Measurements from ENCODE around the gene MRPS21.

Gene MRPS21

GRCh38 chr1:150293433-150294253, at the start of gene MRPS21:
TSS of gene MRPS21 (plus strand) at chr1:150293861. CDS start at chr1:150294367, 506 bp downstream.
- peak within 1 kb of the TSS; percentile 87 for H2AFZ ChIP-seq (ENCODE audit: low read depth, low read length)
- peaks cover 30% of the 10 kb centered on the region for H3K79me2 ChIP-seq (ENCODE audit: low read length)
- H3K4me3 ChIP-seq (ENCODE audit: low read length), result peak within 1 kb of the TSS; percentile 84
- H3K27me3 ChIP-seq (ENCODE audit: low read depth, low read length), result no peaks in the 10 kb centered on the region
- peaks cover 6% of the 10 kb centered on the region for H3K4me1 ChIP-seq (ENCODE audit: low read length)
- peaks cover 17% of the 10 kb centered on the region for H3K36me3 ChIP-seq (replicated peaks; ENCODE audit: low read depth, low read length)
- peak within 1 kb of the TSS; percentile 90 for H3K4me2 ChIP-seq (ENCODE audit: low read length)
- H3K27ac ChIP-seq (ENCODE audit: low read length), result peak within 1 kb of the TSS; percentile 44
- no peaks in the 10 kb centered on the region for H3K9me3 ChIP-seq (ENCODE audit: insufficient read depth, low read length)
- H3K9ac ChIP-seq (ENCODE audit: low read length), result peak within 1 kb of the TSS; percentile 70
- no peaks in the 10 kb centered on the region for H4K20me1 ChIP-seq (ENCODE audit: insufficient read depth, low read length)
- TF ChIP-seq EZH2phosphoT487 (IDR thresholded peaks at IDR 0.05; ENCODE audit: low read depth), result no peak
- TF ChIP-seq CTCF (IDR thresholded peaks at IDR 0.05; ENCODE audit: low read depth, low read length), result no peak

GRCh38 chr1:150249936-150250335, 43.7 kb upstream of the MRPS21 start:
- TF ChIP-seq CTCF (IDR thresholded peaks at IDR 0.05; ENCODE audit: low read depth, low read length) (no peak), EZH2phosphoT487 (IDR thresholded peaks at IDR 0.05; ENCODE audit: low read depth) (no peak)
- Histone ChIP-seq H2AFZ (ENCODE audit: low read depth, low read length) (0 out of 2 replicates have a peak overlapping the region, but pooled peaks have one; percentile 45), H3K9me3 (ENCODE audit: insufficient read depth, low read length) (no peaks in the 10 kb centered on the region), H3K27me3 (ENCODE audit: low read depth, low read length) (0 out of 2 replicates have a peak, but pooled peaks cover 3% of the 10 kb centered on the region), H3K27ac (ENCODE audit: low read length) (no peak overlapping the region), H3K4me1 (ENCODE audit: low read length) (no peaks in the 10 kb centered on the region), H3K9ac (ENCODE audit: low read length) (no peak overlapping the region), H3K79me2 (ENCODE audit: low read length) (no peaks in the 10 kb centered on the region), H3K4me3 (ENCODE audit: low read length) (no peak overlapping the region), H3K36me3 (replicated peaks; ENCODE audit: low read depth, low read length) (no peaks in the 10 kb centered on the region), H4K20me1 (ENCODE audit: insufficient read depth, low read length) (no peaks in the 10 kb centered on the region), H3K4me2 (ENCODE audit: low read length) (no peak overlapping the region)

GRCh38 chr1:150256198-150256553, 37.5 kb upstream of the MRPS21 start:
- peak overlapping the region; percentile 84 for H3K4me2 ChIP-seq (ENCODE audit: low read length)
- H3K9me3 ChIP-seq (ENCODE audit: insufficient read depth, low read length), result no peaks in the 10 kb centered on the region
- peak overlapping the region; percentile 91 for H2AFZ ChIP-seq (ENCODE audit: low read depth, low read length)
- H3K9ac ChIP-seq (ENCODE audit: low read length), result peak overlapping the region; percentile 58
- H4K20me1 ChIP-seq (ENCODE audit: insufficient read depth, low read length), result no peaks in the 10 kb centered on the region
- peak overlapping the region; percentile 76 for H3K4me3 ChIP-seq (ENCODE audit: low read length)
- H3K36me3 ChIP-seq (replicated peaks; ENCODE audit: low read depth, low read length), result no peaks in the 10 kb centered on the region
- no peak for TF ChIP-seq EZH2phosphoT487 (IDR thresholded peaks at IDR 0.05; ENCODE audit: low read depth)
- TF ChIP-seq CTCF (IDR thresholded peaks at IDR 0.05; ENCODE audit: low read depth, low read length), result no peak
- no peaks in the 10 kb centered on the region for H3K79me2 ChIP-seq (ENCODE audit: low read length)
- peaks cover 39% of the 10 kb centered on the region for H3K27me3 ChIP-seq (ENCODE audit: low read depth, low read length)
- H3K27ac ChIP-seq (ENCODE audit: low read length), result no peak overlapping the region
- H3K4me1 ChIP-seq (ENCODE audit: low read length), result peaks cover 26% of the 10 kb centered on the region

GRCh38 chr1:150256554-150257341, 36.9 kb upstream of the MRPS21 start:
- Histone ChIP-seq H3K79me2 (ENCODE audit: low read length) (no peaks in the 10 kb centered on the region), H4K20me1 (ENCODE audit: insufficient read depth, low read length) (no peaks in the 10 kb centered on the region), H3K36me3 (replicated peaks; ENCODE audit: low read depth, low read length) (no peaks in the 10 kb centered on the region), H3K9ac (ENCODE audit: low read length) (peak overlapping the region; percentile 58; the same call in 1 of the 2 replicates), H3K4me2 (ENCODE audit: low read length) (peak overlapping the region; percentile 84), H3K9me3 (ENCODE audit: insufficient read depth, low read length) (no peaks in the 10 kb centered on the region), H3K4me1 (ENCODE audit: low read length) (peaks cover 26% of the 10 kb centered on the region), H2AFZ (ENCODE audit: low read depth, low read length) (peak overlapping the region; percentile 91; the same call in 1 of the 2 replicates), H3K27me3 (ENCODE audit: low read depth, low read length) (peaks cover 39% of the 10 kb centered on the region), H3K27ac (ENCODE audit: low read length) (no peak overlapping the region), H3K4me3 (ENCODE audit: low read length) (peak overlapping the region; percentile 76)
- TF ChIP-seq EZH2phosphoT487 (IDR thresholded peaks at IDR 0.05; ENCODE audit: low read depth) (no peak), CTCF (IDR thresholded peaks at IDR 0.05; ENCODE audit: low read depth, low read length) (no peak)
